GM18502 (cell line): ENCODE measurements around the gene STAT5B.

Source experiments
- ATAC-seq: cut with Tn5 transposase; IDR thresholded peaks from one replicate; pipeline ENCODE4 v1.9.1; 2021; ENCODE audit warnings: mild to moderate bottlenecking; ENCODE audit not compliant: unreplicated experiment, poor library complexity

STAT5B gene

GRCh38 chr17:42286411-42287221 is 10.4 kb upstream of the STAT5B start:
- ATAC-seq = no peak

GRCh38 chr17:42285346-42286050 is 9.3 kb upstream of the STAT5B start:
- ATAC-seq = no peak

GRCh38 chr17:42284566-42284965 is 8.4 kb upstream of the STAT5B start:
- no peak for ATAC-seq

- no peak for ATAC-seq
Measured at GRCh38 chr17:42284024-42284369, 7.8 kb upstream of the STAT5B start.

GRCh38 chr17:42283241-42284023 is 7.2 kb upstream of the STAT5B start:
- ATAC-seq = no peak

- ATAC-seq = no peak
Measured at GRCh38 chr17:42282478-42283080, 6.4 kb upstream of the STAT5B start.

GRCh38 chr17:42281571-42282096 is 5.4 kb upstream of the STAT5B start:
- ATAC-seq = no peak

GRCh38 chr17:42279776-42280630 is 3.8 kb upstream of the STAT5B start:
- no peak for ATAC-seq

- ATAC-seq = no peak
Measured at GRCh38 chr17:42277342-42277712, 1.1 kb upstream of the STAT5B start.

GRCh38 chr17:42276609-42277341 is 584 bp upstream of the STAT5B start:
- peak; percentile 19 for ATAC-seq

- peak; percentile 36 for ATAC-seq
Measured at GRCh38 chr17:42275527-42276358, 448 bp downstream of the STAT5B start.

GRCh38 chr17:42274812-42275526 is 1.2 kb downstream of the STAT5B start:
- no peak for ATAC-seq

GRCh38 chr17:42274253-42274542 is 2.0 kb downstream of the STAT5B start:
- no peak for ATAC-seq

- ATAC-seq = no peak
Measured at GRCh38 chr17:42273474-42274252, 2.5 kb downstream of the STAT5B start.

- ATAC-seq = no peak
Measured at GRCh38 chr17:42272162-42272907, 3.9 kb downstream of the STAT5B start.

- ATAC-seq = no peak
Measured at GRCh38 chr17:42271779-42272035, 4.5 kb downstream of the STAT5B start.
